Measurements from ENCODE around the gene DNAH1. TPM values are rescaled to one million over a fixed set of nuclear protein-coding genes. Genes with fewer than 3 reads are reported as not detected.

The DNAH1 gene
- total and polyA plus RNA-seq, 2 of the 4 experiments (the other 2 are of a cell fraction): 2.0 to 4.0 TPM

- Histone ChIP-seq H3K27me3 (ENCODE audit: control insufficient read depth, insufficient read depth, low read length) (no peaks in the 10 kb centered on the region), H3K4me1 (ENCODE audit: control insufficient read depth, insufficient read depth, low read length) (peaks cover 6% of the 10 kb centered on the region), H2BK20ac (ENCODE audit: low read depth, low read length) (no peak overlapping the region), H2BK15ac (ENCODE audit: low read depth, low read length) (no peak overlapping the region), H3K79me1 (ENCODE audit: low read depth in 1 of 2, low read length in 2 of 2) (peaks cover 19 to 33% of the 10 kb centered on the region in 2 experiments), H2BK5ac (ENCODE audit: low read depth, low read length, poor library complexity, severe bottlenecking) (peak overlapping the region; percentile 53), H4K8ac (ENCODE audit: low read depth in 2 of 2, low read length in 2 of 2) (peak overlapping the region; percentile 95 to 99), H3K9me3 (ENCODE audit: control insufficient read depth, insufficient read depth, low read length) (no peaks in the 10 kb centered on the region), H3K9me1 (ENCODE audit: insufficient read depth, low read length) (peaks cover 21% of the 10 kb centered on the region), H2AFZ (replicated peaks; ENCODE audit: low read length, poor library complexity) (peak overlapping the region; percentile 73), H2AK5ac (ENCODE audit: low read depth, low read length) (peak overlapping the region; percentile 98), H3K4me3 (ENCODE audit: insufficient read depth, low read depth, low read length) (peak overlapping the region; percentile 96), H2AK9ac (replicated peaks; ENCODE audit: low read depth, low read length, poor library complexity) (peak overlapping the region; percentile 97), H3K18ac (ENCODE audit: low read depth, low read length) (no peak overlapping the region), H4K20me1 (ENCODE audit: insufficient read depth, low read length) (no peaks in the 10 kb centered on the region), H3K23ac (ENCODE audit: low read depth, low read length) (peak overlapping the region; percentile 95), H3K27ac (ENCODE audit: insufficient read depth, low read length) (peak overlapping the region; percentile 100), H3K56ac (ENCODE audit: extremely low read depth, insufficient read depth, low read length) (peak overlapping the region; percentile 99), H4K5ac (ENCODE audit: low read depth, low read length) (peak overlapping the region; percentile 62; the same call in 1 of the 2 replicates), H3K4ac (ENCODE audit: low read depth, low read length) (peak overlapping the region; percentile 100), H4K91ac (ENCODE audit: insufficient read depth, low read depth, low read length) (peak overlapping the region; percentile 69), H3K4me2 (ENCODE audit: low read depth, low read length) (peak overlapping the region; percentile 94), H3K14ac (replicated peaks; ENCODE audit: low read depth, low read length) (peak overlapping the region; percentile 93), H3K36me3 (ENCODE audit: control insufficient read depth, insufficient read depth, low read length) (peaks cover 4% of the 10 kb centered on the region; the same call in 1 of the 2 replicates), H2BK120ac (ENCODE audit: low read depth, low read length) (no peak overlapping the region), H3K9ac (ENCODE audit: low read depth, low read length) (peak overlapping the region; percentile 100)
- BruUV-seq (replicated peaks): no TSS peak
- in situ Hi-C loops (cut with MboI; ENCODE audit: low sequenced_read_pairs): no loop called here
- intact Hi-C loops (cut with micrococcal nuclease): no loop called here
- POLR2A ChIA-PET (ENCODE audit: unreplicated experiment): interaction anchor here (0.6 kb wide), 1 partner anchor 83 kb away, joined by 3 read pairs; no protein-coding TSS in a partner anchor
- dilution Hi-C loops (cut with HindIII; ENCODE audit: low sequenced_read_pairs, unreplicated experiment): no loop called here
- CTCF ChIA-PET: no interaction called here
- peak; percentile 45; the same call in 1 of the 2 replicates for TF ChIP-seq CEBPB (IDR thresholded peaks at IDR 0.05; ENCODE audit: low read depth, low read length)
- TF ChIP-seq POLR2A (IDR thresholded peaks at IDR 0.05; ENCODE audit: low read depth, low read length): no peak
- no peak for TF ChIP-seq RFX5 (IDR thresholded peaks at IDR 0.05; ENCODE audit: low read depth, low read length)
- 20% methylated on average over 1 of the region's 8 CpGs; no CpG with 5 or more reads in 1 of the 2 experiments for WGBS, 2 experiments (ENCODE audit: extremely low coverage in 2 of 2, insufficient read length in 1 of 2)
- DNase-seq: no peak
- no peak for ATAC-seq (ENCODE audit: low read depth)
Observed at GRCh38 chr3:52286777-52287110, 29.4 kb upstream of the DNAH1 start.
